PC-9 (cell line): ENCODE data around the gene TRPM1. TPM values are rescaled to one million over a fixed set of nuclear protein-coding genes. Genes with fewer than 3 reads are reported as not detected.
A peak's percentile ranks its signal among the peaks of the same experiment; 100 is the strongest.

Source experiments
- BruUV-seq: library from RNA; stranded (reverse); fragments of 400-500 nt; replicated peaks from 2 replicates; lab custom pipeline; 2021; lab: Mats Ljungman, UMichigan
- CTCF ChIA-PET: fragments of 300-600 bp; sonication (Branson Sonifier 250); formaldehyde crosslinking; loops from one replicate; lab custom pipeline; 2022; ENCODE audit warnings: antibody characterized with exemption; lab: Charles Lee
- POLR2A ChIA-PET: fragments of 300-600 bp; sonication (Branson Sonifier 250); formaldehyde crosslinking; loops from one replicate; lab custom pipeline; 2022; ENCODE audit warnings: antibody characterized with exemption; ENCODE audit not compliant: unreplicated experiment; lab: Charles Lee
- DNase-seq, 2 experiments: peaks; one replicate each; pipeline versions ENCODE4 v3.0.0 to v3.0.0-alpha.2; 2015 to 2022; ENCODE audit warnings: mixed read lengths in 1 of 2
- H2AFZ ChIP-seq: fragments of 200-600 bp; sonication (generic); 2 replicates; pipeline ENCODE4 v1.8.1; 2017; ENCODE audit warnings: antibody characterized with exemption
- H3F3A ChIP-seq: fragments of 200-600 bp; sonication (generic); 2 replicates; pipeline ENCODE4 v1.8.1; 2017; ENCODE audit warnings: antibody characterized with exemption, mild to moderate bottlenecking, low read depth; ENCODE audit not compliant: insufficient read depth
- H3K27ac ChIP-seq: fragments of 200-600 bp; sonication (generic); 2 replicates; pipeline ENCODE4 v1.6.1; 2016; ENCODE audit warnings: mixed run types
- H3K27me3 ChIP-seq: fragments of 200-600 bp; sonication (generic); 2 replicates; pipeline ENCODE4 v1.6.1; 2016; ENCODE audit warnings: low read depth, mixed run types; ENCODE audit not compliant: insufficient read depth
- H3K36me3 ChIP-seq: fragments of 200-600 bp; sonication (generic); 2 replicates; pipeline ENCODE4 v1.6.1; 2016; ENCODE audit warnings: low read depth, mixed run types
- H3K4me1 ChIP-seq: fragments of 200-600 bp; sonication (generic); replicated peaks from 2 replicates; pipeline ENCODE4 v1.6.1; 2016; ENCODE audit warnings: mixed run types; ENCODE audit not compliant: insufficient read depth
- H3K4me2 ChIP-seq: fragments of 200-600 bp; sonication (generic); 2 replicates; pipeline ENCODE4 v1.6.1; 2017; ENCODE audit warnings: mixed run types
- H3K4me3 ChIP-seq: fragments of 200-600 bp; sonication (generic); 2 replicates; pipeline ENCODE4 v1.6.1; 2016; ENCODE audit warnings: mixed run types
- H3K79me2 ChIP-seq: fragments of 200-600 bp; sonication (generic); 2 replicates; pipeline ENCODE4 v1.6.1; 2017; ENCODE audit warnings: low read depth, mixed run types
- H3K9me2 ChIP-seq: fragments of 200-600 bp; sonication (generic); 2 replicates; pipeline ENCODE4 v1.8.1; 2017; ENCODE audit warnings: mild to moderate bottlenecking; ENCODE audit not compliant: insufficient read depth
- H3K9me3 ChIP-seq: fragments of 200-600 bp; sonication (generic); 2 replicates; pipeline ENCODE4 v1.8.1; 2016; ENCODE audit warnings: low read depth; ENCODE audit not compliant: insufficient read depth
- H4K20me1 ChIP-seq: fragments of 200-600 bp; sonication (generic); 2 replicates; pipeline ENCODE4 v1.8.1; 2017; ENCODE audit not compliant: insufficient read depth
- EZH2 ChIP-seq: fragments of 200-600 bp; sonication (generic); IDR thresholded peaks from 2 replicates; pipeline ENCODE4 v1.8.0; 2017; ENCODE audit warnings: antibody characterized with exemption, low read depth
- intact Hi-C: fragments of 100-400 bp; cut with micrococcal nuclease; formaldehyde crosslinking; loops from one replicate; pipeline ENCODE4 v1.10.0; 2022; ENCODE audit not compliant: unreplicated experiment
- total RNA-seq: library from RNA; stranded (reverse); gene quantifications from 2 replicates; pipeline ENCODE4 v1.2.3, GENCODE V29; 2021
- TF ChIP-seq, protein P1 (sequence below): fragments of 200-600 bp; sonication (generic); conservative IDR thresholded peaks from 2 replicates; pipeline ENCODE4 v1.6.1; 2017; ENCODE audit warnings: mixed run types, antibody characterized with exemption, mild to moderate bottlenecking, moderate library complexity

Gene TRPM1
- total RNA-seq, 1 experiment from 2014 or later, result not detected

DNA sequence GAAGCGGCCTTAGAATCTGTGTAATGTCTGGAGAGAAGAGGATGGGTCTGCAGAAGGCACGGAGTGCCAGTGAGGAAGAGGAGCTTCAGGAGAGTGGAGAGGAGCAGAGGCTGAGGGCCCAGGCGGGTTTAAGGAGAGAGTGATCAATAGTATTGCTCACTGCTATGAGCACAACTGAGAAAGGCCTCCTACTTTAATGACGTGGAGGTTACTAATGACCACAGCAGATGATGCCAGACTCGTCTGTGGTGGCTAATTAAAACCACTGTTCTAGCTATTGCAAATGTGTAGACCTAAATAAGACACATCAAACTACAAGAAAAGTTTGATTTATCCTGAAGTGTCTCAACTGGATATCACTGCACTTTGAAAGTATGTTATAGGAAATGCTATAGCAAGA, 143.3 kb downstream of the TRPM1 start:
- Histone ChIP-seq H3F3A (no peaks in the 10 kb centered on the region), H2AFZ (no peak overlapping the region), H3K36me3 (no peaks in the 10 kb centered on the region), H3K27ac (no peak overlapping the region), H4K20me1 (no peaks in the 10 kb centered on the region), H3K4me1 (peaks cover 7% of the 10 kb centered on the region; the same call in 1 of the 2 replicates), H3K79me2 (no peaks in the 10 kb centered on the region), H3K4me3 (no peak overlapping the region), H3K9me3 (no peaks in the 10 kb centered on the region), H3K27me3 (no peaks in the 10 kb centered on the region), H3K4me2 (no peak overlapping the region), H3K9me2 (no peaks in the 10 kb centered on the region)
- CTCF ChIA-PET, result no interaction called here
- intact Hi-C loops, result no loop called here
- BruUV-seq, result no TSS peak
- DNase-seq, result no peak
- POLR2A ChIA-PET, result no interaction called here
- TF ChIP-seq, protein P1, sequence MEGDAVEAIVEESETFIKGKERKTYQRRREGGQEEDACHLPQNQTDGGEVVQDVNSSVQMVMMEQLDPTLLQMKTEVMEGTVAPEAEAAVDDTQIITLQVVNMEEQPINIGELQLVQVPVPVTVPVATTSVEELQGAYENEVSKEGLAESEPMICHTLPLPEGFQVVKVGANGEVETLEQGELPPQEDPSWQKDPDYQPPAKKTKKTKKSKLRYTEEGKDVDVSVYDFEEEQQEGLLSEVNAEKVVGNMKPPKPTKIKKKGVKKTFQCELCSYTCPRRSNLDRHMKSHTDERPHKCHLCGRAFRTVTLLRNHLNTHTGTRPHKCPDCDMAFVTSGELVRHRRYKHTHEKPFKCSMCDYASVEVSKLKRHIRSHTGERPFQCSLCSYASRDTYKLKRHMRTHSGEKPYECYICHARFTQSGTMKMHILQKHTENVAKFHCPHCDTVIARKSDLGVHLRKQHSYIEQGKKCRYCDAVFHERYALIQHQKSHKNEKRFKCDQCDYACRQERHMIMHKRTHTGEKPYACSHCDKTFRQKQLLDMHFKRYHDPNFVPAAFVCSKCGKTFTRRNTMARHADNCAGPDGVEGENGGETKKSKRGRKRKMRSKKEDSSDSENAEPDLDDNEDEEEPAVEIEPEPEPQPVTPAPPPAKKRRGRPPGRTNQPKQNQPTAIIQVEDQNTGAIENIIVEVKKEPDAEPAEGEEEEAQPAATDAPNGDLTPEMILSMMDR, result no peak
- TF ChIP-seq EZH2, result no peak

DNA sequence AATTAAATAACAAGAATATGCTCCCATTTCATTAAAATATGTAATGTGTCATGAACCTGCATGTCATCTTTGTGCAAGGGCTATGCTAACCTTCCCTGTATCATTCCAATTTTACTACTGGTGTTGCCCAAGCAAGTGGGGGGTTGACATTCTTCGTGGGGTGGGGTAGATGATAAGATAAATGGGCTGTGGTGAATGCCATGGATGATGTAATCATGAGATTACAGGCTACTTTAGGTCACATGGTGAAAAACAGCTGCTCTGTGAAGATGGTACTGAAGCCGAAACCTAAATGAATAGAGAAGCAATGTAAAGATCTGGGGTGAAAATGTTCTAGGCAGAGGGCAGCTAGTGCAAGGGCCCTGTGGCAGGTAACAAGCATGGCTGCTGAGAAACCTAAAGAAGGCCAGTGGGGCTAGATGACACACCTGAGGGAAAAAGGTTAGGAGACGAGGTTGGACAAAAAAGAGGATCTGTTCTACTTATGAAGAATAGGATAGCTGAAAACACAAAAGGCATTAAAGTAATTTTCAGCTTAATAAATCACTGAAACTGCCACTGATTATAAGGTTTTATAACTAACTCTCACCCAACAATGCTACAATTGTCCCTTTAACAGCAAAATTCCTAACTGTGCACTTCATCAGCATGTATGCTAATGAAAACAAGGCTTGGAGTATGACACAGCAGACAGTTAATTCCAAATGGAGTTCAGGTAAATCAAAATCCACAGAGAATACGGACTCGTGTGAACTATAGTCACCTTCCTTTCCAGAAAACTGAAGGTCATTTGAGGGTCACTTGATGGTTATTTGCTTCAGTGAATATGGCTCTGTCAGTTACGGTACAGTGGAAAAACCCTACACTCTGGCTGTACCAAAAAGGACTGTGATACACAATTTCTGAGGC, 145.1 kb downstream of the TRPM1 start:
- Histone ChIP-seq H3K36me3 (no peaks in the 10 kb centered on the region), H3F3A (no peaks in the 10 kb centered on the region), H4K20me1 (no peaks in the 10 kb centered on the region), H3K9me2 (no peaks in the 10 kb centered on the region), H3K4me1 (peaks cover 7% of the 10 kb centered on the region; the same call in 1 of the 2 replicates), H3K4me3 (no peak overlapping the region), H3K27me3 (no peaks in the 10 kb centered on the region), H3K9me3 (no peaks in the 10 kb centered on the region), H3K4me2 (no peak overlapping the region), H3K27ac (no peak overlapping the region), H3K79me2 (no peaks in the 10 kb centered on the region), H2AFZ (no peak overlapping the region)
- CTCF ChIA-PET, result no interaction called here
- POLR2A ChIA-PET, result no interaction called here
- no peak for DNase-seq
- TF ChIP-seq, protein P1, result no peak
- TF ChIP-seq EZH2, result no peak
- intact Hi-C loops, result no loop called here
- BruUV-seq, result no TSS peak

DNA sequence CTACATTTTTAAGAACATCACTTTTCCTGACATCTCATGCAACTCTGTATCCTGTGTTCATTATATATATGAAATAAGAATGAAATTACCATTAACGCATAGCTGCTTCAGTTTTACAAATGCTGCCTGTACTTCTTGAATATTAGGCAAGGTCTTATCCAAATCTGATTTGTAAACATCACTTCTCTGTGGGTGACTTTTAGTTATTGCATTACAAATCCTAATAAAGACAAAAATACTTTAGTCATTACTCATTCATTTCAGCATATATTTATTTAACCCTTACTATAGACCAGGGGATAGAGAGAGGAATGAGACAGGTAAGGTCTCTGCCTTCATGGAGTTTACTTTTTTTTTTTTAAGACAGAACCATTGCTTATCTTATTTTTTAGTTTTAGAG, 146.9 kb downstream of the TRPM1 start:
- DNase-seq, result no peak
- 0 out of 2 replicates have a peak overlapping the region, but pooled peaks have one; percentile 23 for H3K27ac ChIP-seq
- CTCF ChIA-PET, result no interaction called here
- H3K4me2 ChIP-seq, result no peak overlapping the region
- H3K4me1 ChIP-seq, result peaks cover 7% of the 10 kb centered on the region; the same call in 1 of the 2 replicates
- H3K9me3 ChIP-seq, result no peaks in the 10 kb centered on the region
- BruUV-seq, result no TSS peak
- H3K36me3 ChIP-seq, result no peaks in the 10 kb centered on the region
- no peaks in the 10 kb centered on the region for H3K79me2 ChIP-seq
- intact Hi-C loops, result no loop called here
- H3K27me3 ChIP-seq, result no peaks in the 10 kb centered on the region
- H4K20me1 ChIP-seq, result no peaks in the 10 kb centered on the region
- H3K9me2 ChIP-seq, result no peaks in the 10 kb centered on the region
- H3F3A ChIP-seq, result no peaks in the 10 kb centered on the region
- no peak overlapping the region for H3K4me3 ChIP-seq
- POLR2A ChIA-PET, result no interaction called here
- TF ChIP-seq EZH2, result no peak
- TF ChIP-seq, protein P1, result no peak
- H2AFZ ChIP-seq, result no peak overlapping the region
